MM.1S (cell line): ENCODE results near the gene PPP3CB.

Source experiments
- EZH2phosphoT487 ChIP-seq: fragments of 300-600 bp; sonication (generic); IDR thresholded peaks from 2 replicates; pipeline ENCODE4 v1.6.1; 2018; ENCODE audit warnings: antibody characterized with exemption, low read length
- TF ChIP-seq, protein P1 (sequence below): fragments of 300-600 bp; sonication (generic); IDR thresholded peaks from 2 replicates; pipeline ENCODE4 v1.5.1; 2016; ENCODE audit warnings: antibody characterized with exemption, low read length, mixed read lengths

DNA sequence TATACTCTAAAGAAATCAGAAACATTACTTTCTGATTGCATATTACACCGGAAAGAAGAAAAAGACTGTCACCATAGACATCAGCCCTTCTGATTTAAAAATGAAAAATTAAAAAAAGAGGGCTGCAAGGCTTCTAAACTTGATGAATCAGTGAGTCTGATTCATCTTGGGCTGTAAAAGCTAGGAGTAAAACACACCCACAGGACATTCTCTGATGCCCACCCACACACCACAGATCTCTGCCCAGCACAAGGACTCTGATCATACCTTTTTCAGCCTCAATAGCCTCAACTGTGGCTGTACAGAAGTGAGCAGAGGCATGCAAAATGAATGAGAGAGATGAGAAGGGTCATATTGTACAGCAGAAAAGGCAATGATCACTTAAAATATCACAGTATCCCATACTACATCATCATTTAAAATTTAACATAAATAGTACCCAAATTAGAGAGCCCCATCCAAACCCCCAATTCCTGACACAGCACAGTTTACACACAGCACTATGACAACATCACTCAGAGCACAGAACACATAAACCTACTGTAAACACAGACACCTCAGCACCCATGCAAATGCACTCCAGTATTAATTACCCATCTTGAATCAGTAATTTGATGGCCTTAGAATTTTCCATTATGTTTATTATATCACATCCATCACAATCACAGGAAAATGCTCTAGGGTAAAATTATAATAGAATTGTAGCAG lies 56.1 kb downstream of the PPP3CB start:
- TF ChIP-seq, protein P1, sequence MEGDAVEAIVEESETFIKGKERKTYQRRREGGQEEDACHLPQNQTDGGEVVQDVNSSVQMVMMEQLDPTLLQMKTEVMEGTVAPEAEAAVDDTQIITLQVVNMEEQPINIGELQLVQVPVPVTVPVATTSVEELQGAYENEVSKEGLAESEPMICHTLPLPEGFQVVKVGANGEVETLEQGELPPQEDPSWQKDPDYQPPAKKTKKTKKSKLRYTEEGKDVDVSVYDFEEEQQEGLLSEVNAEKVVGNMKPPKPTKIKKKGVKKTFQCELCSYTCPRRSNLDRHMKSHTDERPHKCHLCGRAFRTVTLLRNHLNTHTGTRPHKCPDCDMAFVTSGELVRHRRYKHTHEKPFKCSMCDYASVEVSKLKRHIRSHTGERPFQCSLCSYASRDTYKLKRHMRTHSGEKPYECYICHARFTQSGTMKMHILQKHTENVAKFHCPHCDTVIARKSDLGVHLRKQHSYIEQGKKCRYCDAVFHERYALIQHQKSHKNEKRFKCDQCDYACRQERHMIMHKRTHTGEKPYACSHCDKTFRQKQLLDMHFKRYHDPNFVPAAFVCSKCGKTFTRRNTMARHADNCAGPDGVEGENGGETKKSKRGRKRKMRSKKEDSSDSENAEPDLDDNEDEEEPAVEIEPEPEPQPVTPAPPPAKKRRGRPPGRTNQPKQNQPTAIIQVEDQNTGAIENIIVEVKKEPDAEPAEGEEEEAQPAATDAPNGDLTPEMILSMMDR = no peak
- no peak for TF ChIP-seq EZH2phosphoT487
